GM18907 (cell line): ENCODE data around the gene NOD2.

Experiments used
- ATAC-seq: cut with Tn5 transposase; IDR thresholded peaks from one replicate; pipeline ENCODE4 v1.9.1; 2021; ENCODE audit warnings: mild to moderate bottlenecking, moderate library complexity; ENCODE audit not compliant: unreplicated experiment

The NOD2 gene

GRCh38 chr16:50692999-50693781, at the start of gene NOD2:
Gene NOD2 (plus strand): TSS chr16:50693606. CDS start chr16:50699496, 5,890 bp downstream.
- no peak for ATAC-seq

DNA sequence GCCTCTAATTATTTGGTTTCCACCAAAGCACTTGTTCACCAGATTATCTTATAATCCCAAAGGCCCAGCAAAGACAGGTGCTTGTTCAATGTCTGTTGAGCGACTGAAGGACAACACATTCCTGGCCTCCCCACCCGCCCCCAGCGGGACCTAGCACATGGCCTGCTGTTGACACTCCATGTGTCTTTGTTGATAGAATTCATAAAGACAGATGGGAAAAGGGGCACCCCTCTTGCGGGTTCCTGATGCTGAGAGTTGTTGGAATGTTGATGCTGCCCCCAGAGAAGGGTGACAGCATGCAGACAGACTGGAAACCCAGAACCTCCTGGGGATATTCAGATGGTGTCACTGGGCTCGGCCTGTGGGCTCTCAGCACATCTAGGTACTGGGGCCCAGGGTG, 49.2 kb upstream of the NOD2 start:
- ATAC-seq = no peak

GRCh38 chr16:50644729-50645128, 48.7 kb upstream of the NOD2 start:
- ATAC-seq = no peak

- no peak for ATAC-seq
Measured at GRCh38 chr16:50645563-50646220, 47.7 kb upstream of the NOD2 start.

GRCh38 chr16:50646345-50646744, 47.1 kb upstream of the NOD2 start:
- no peak for ATAC-seq

- no peak for ATAC-seq
Measured at GRCh38 chr16:50651835-50652438, 41.5 kb upstream of the NOD2 start.

- no peak for ATAC-seq
Measured at GRCh38 chr16:50652836-50653425, 40.5 kb upstream of the NOD2 start.

DNA sequence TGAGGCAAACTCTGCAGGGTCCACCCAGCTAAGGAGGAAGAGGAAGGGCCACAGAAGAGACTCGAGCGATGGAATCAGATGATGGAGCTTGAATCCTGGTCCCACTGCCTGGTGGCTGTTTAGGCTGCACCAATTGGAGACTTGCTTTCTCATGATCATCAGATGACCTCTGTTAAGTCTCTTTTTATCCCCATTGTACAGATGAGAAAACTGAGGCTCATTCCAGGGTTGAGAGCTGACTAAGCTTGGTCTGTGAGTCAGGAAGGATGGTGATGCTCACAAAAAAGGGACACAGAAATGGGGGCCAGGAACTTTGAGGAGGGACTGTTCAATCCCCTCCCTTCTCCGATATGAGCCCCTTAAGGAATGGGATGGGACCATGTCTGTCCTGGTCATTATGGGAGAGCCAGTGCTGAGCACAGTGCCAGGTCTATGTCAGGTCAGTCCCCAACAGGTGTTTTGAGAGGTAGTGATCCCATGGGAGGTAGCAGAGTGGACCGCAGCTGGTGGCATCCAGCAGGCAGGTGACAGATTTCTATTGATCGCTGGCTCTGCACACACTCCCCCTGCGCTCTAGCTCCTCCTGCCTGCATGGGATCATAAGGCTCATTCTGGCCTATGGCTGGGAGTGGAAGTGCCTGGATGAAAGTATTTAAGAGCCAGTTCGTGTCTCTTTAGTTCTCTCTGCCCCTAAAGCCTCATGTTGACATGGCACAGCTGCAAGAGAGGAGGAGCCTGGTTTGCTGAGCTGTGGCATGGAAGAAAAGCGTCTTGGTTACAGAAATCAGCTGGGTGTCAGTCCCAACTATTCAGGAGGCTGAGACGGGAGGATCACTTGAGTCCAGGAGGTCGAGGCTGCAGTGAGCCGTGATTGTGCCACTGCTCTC, 39.5 kb upstream of the NOD2 start:
- ATAC-seq = no peak

GRCh38 chr16:50655558-50656055, 37.8 kb upstream of the NOD2 start:
- no peak for ATAC-seq

DNA sequence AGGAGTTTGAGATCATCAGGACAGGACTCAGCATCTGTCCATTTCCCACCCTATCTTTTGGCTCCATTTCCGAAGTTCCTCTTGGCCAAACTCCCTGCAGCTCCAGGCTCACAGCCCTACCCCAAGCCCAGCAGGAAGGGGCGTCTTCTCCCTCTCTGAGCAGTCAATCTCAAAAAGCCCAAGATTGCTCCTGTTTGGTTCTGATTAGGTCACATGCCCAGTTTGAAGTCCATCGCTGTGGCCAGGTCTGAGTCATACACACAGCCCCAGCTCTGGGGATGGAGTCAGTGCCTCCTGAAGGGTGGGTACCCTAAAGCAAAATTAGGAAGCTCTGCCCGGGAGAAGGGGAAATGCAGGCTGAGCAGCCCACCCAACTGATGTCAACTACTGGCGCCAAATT, 36.2 kb upstream of the NOD2 start:
- ATAC-seq = no peak

GRCh38 chr16:50659806-50660205, 33.6 kb upstream of the NOD2 start:
- ATAC-seq = no peak

GRCh38 chr16:50662306-50662940, 31.0 kb upstream of the NOD2 start:
- ATAC-seq = no peak

GRCh38 chr16:50664270-50664669, 29.1 kb upstream of the NOD2 start:
- no peak for ATAC-seq

DNA sequence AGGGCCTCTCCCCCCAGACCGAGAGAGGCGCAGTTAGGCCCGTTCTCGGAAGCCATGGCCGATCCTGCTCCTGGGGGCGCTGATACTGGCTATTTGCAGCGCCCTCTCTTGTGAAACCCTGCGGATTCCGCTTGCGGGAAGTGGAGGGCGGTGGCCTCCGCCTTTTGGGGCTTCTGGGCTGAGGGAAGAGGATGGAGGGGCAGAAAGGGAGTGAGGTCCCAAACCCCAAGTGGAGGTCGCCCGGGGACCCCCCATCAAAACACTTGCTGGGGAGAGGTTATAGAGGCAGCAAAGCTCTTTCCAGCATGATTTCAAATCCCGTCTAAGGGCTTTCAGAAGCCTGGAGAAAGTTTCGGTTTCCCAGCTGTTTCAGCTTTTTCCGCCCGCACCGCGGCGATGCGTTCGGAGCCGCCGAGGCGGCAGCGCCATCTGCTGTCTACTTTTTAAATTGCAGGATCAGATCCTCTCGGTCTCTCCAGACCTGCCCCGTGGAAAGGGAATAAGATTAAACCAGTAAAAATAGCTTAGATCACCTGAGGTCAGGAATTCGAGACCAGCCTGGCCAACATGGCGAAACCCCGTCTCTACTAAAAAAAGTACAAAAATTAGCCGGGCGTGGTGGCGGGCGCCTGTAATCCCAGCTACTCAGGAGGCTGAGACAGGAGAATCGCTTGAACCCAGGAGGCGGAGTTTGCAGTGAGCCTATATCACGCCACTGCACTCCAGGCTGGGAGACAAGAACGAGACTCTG, 28.1 kb upstream of the NOD2 start:
- ATAC-seq = peak; percentile 39

GRCh38 chr16:50666658-50667496, 26.5 kb upstream of the NOD2 start:
- ATAC-seq = peak; percentile 82

DNA sequence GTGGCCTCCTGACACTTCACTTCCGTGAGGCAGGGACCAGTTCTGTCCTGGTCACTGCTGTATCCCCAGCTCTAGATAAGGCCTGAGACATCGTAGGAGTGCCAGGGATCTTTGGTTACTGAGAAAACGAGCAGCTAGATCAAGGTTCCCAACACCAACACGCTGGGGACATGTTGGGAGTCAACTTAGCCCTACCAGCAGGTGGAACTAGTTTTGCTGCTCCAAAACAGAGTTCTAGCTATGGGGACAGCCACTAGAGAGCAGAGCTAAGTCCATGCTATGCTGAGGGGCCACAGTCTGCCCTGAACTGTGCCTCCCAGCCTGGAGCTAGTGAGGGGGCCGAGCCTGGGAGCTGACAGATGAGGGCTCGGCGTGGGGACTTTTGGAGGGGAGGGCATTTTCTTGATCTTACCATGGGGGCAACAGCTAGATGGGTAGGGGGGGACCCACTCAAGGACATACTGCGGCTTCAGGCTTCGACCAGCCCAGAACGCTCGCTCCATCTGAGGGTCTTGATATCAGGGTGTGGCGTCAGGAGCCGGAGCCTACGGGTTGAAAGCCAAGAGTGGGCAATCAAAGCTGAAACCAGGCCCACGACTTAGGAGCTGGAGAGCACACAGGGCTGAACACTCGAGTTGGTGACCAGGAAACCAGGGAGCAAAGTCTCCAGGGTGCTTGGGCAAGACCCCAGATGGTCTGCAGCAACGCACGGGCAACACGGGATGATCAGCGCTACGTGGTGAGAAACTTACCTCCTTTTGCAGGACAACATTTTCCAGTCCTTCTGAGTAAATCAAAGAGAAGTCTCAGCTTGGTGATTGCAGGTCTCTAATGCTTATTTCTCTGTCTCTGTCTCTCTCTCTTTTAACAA, 25.7 kb upstream of the NOD2 start:
- ATAC-seq = no peak

DNA sequence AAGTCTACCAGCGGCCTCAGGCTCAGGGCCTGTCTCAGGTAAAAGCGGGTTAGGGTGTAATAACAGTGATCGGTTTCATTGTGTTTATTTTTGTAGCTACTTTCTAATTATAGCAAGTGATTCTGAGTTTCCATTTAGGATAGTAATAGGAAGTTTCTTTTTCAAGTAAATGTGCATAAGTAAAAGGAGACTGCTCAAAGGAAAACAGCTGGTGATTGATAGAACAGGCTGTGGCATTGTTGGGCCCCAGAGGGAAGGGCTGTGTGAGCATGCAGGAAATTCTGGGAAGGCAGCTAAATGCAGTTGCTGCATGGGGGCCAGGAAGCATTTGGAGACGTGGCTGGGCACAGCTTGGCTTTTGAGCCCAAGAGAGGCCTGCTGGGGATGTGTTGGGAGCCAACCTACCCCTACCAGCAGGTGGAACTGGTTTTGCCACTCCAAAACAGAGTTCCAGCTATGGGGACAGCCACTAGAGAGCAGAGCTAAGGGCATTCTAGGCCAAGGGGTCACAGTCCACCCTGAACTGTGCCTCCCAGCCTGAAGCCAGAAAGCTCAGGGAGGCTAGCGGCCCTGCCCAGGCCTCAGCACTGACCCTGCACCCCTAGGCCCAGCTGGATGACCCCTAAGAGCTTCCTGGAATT, 24.9 kb upstream of the NOD2 start:
- no peak for ATAC-seq
